Colonic mucosa (tissue), 4 donors: ENCODE measurements around the gene COG8. TPM values are rescaled to one million over a fixed set of nuclear protein-coding genes. Genes with fewer than 3 reads are reported as not detected.
"Not testable (repeated sequence)": the region's sequence is repeated elsewhere in the genome, so short reads cannot be mapped to it uniquely, and the experiment has no call there.

Source experiments
- DNase-seq: peaks from one replicate; pipeline ENCODE4 v3.0.0-alpha.2; 2020
- H3K27ac ChIP-seq: fragments of 200-600 bp; one replicate; pipeline ENCODE4 v1.8.0; 2021
- H3K27me3 ChIP-seq: fragments of 200-600 bp; one replicate; pipeline ENCODE4 v1.8.0; 2021
- H3K36me3 ChIP-seq: fragments of 200-600 bp; one replicate; pipeline ENCODE4 v1.8.0; 2021
- H3K4me1 ChIP-seq: fragments of 200-600 bp; one replicate; pipeline ENCODE4 v1.8.0; 2021; ENCODE audit warnings: mild to moderate bottlenecking
- H3K4me3 ChIP-seq: fragments of 200-600 bp; one replicate; pipeline ENCODE4 v1.8.0; 2021
- H3K9ac ChIP-seq, 2 donors: one replicate each; pipeline ENCODE4 v1.7.0; 2013; ENCODE audit warnings: control low read depth in 2 of 2, low read depth in 2 of 2, low read length in 2 of 2
- H3K9me3 ChIP-seq: fragments of 200-600 bp; one replicate; pipeline ENCODE4 v1.8.0; 2021
- CTCF ChIP-seq: fragments of 200-600 bp; IDR thresholded peaks from one replicate; pipeline ENCODE4 v1.8.0; 2022; ENCODE audit warnings: antibody characterized with exemption, mild to moderate bottlenecking
- intact Hi-C: fragments of 100-400 bp; cut with DNase I; formaldehyde crosslinking; loops from one replicate; pipeline ENCODE4 v1.14.1; 2022
- total RNA-seq, 2 donors: library from RNA; stranded (reverse); fragmentation: NEBNext Ultra II Directional in 1 of 2; extraction: Animal tissue kit (Norgen Biotek cat#: 25700) in 1 of 2; gene quantifications; one replicate each; pipeline ENCODE4 v1.2.1, GENCODE V29; 2021
- donor health status: healthy.
- donor health status: DM: no; HTN: no; CAD: no.
- donor health status: DM: no; HTN: no; CAD: no.

COG8 gene
- total RNA-seq, 2 donors from 2014 or later, result 28.4 to 44.5 TPM

- no peak overlapping the region for H3K27ac ChIP-seq
- no peak overlapping the region for H3K4me3 ChIP-seq
- H3K36me3 ChIP-seq, result no peaks in the 10 kb centered on the region
- no peak overlapping the region for H3K9ac ChIP-seq
- TF ChIP-seq CTCF, result no peak
- no peaks in the 10 kb centered on the region for H3K9me3 ChIP-seq
- H3K27me3 ChIP-seq, result no peaks in the 10 kb centered on the region
- intact Hi-C loops, result no loop called here
- DNase-seq, result no peak
- H3K4me1 ChIP-seq, result no peaks in the 10 kb centered on the region
Measured at GRCh38 chr16:69294051-69294450, 45.3 kb downstream of the COG8 start.

- H3K4me3 ChIP-seq, result no peak overlapping the region
- no peaks in the 10 kb centered on the region for H3K4me1 ChIP-seq
- intact Hi-C loops, result no loop called here
- DNase-seq, result no peak
- H3K9me3 ChIP-seq, result no peaks in the 10 kb centered on the region
- H3K36me3 ChIP-seq, result no peaks in the 10 kb centered on the region
- TF ChIP-seq CTCF, result no peak
- no peak overlapping the region for H3K9ac ChIP-seq
- H3K27ac ChIP-seq, result no peak overlapping the region
- H3K27me3 ChIP-seq, result no peaks in the 10 kb centered on the region
Measured at GRCh38 chr16:69293401-69293800, 46.0 kb downstream of the COG8 start.

GRCh38 chr16:69291657-69292056 is 47.7 kb downstream of the COG8 start:
- DNase-seq, intact Hi-C loops, H3K9me3 ChIP-seq, H3K27me3 ChIP-seq, H3K9ac ChIP-seq, H3K27ac ChIP-seq, H3K4me3 ChIP-seq, H3K4me1 ChIP-seq, H3K36me3 ChIP-seq: not testable (repeated sequence)

- DNase-seq, result peak; percentile 67
- Histone ChIP-seq H3K4me1 (no peaks in the 10 kb centered on the region), H3K27ac (no peak overlapping the region), H3K9ac (no peak overlapping the region), H3K9me3 (no peaks in the 10 kb centered on the region), H3K27me3 (no peaks in the 10 kb centered on the region), H3K36me3 (no peaks in the 10 kb centered on the region), H3K4me3 (no peak overlapping the region)
- intact Hi-C loops, result no loop called here
- peak; percentile 59 for TF ChIP-seq CTCF
Measured at GRCh38 chr16:69286941-69287713, 52.2 kb downstream of the COG8 start.

GRCh38 chr16:69285240-69285639 is 54.1 kb downstream of the COG8 start:
- Histone ChIP-seq H3K27me3 (no peaks in the 10 kb centered on the region), H3K36me3 (no peaks in the 10 kb centered on the region), H3K4me1 (no peaks in the 10 kb centered on the region), H3K9me3 (no peaks in the 10 kb centered on the region), H3K27ac (no peak overlapping the region), H3K9ac (no peak overlapping the region), H3K4me3 (no peak overlapping the region)
- no peak for TF ChIP-seq CTCF
- intact Hi-C loops, result no loop called here
- DNase-seq, result no peak

- Histone ChIP-seq H3K9me3 (no peaks in the 10 kb centered on the region), H3K4me3 (no peak overlapping the region), H3K36me3 (no peaks in the 10 kb centered on the region), H3K9ac (no peak overlapping the region), H3K27me3 (no peaks in the 10 kb centered on the region), H3K4me1 (no peaks in the 10 kb centered on the region), H3K27ac (no peak overlapping the region)
- no peak for TF ChIP-seq CTCF
- intact Hi-C loops, result no loop called here
- no peak for DNase-seq
Measured at GRCh38 chr16:69283851-69284250, 55.5 kb downstream of the COG8 start.
